HEK293 (cell line): ENCODE data around the gene PPP3CA.

Experiments
- ATF2 ChIP-seq: fragments of 450-650 bp; formaldehyde crosslinking; IDR thresholded peaks from 2 replicates; pipeline ENCODE4 v1.5.1; 2016; ENCODE audit warnings: missing biosample characterization, missing genetic modification characterization, low read depth
- GLIS2 ChIP-seq: fragments of 450-650 bp; formaldehyde crosslinking; IDR thresholded peaks from 2 replicates; pipeline ENCODE4 v1.5.1; 2016; ENCODE audit warnings: missing biosample characterization, missing genetic modification characterization
- KLF1 ChIP-seq: fragments of 450-650 bp; formaldehyde crosslinking; IDR thresholded peaks from 2 replicates; pipeline ENCODE4 v1.5.1; 2016; ENCODE audit warnings: missing biosample characterization, missing genetic modification characterization
- KLF16 ChIP-seq: fragments of 450-650 bp; formaldehyde crosslinking; IDR thresholded peaks from 2 replicates; pipeline ENCODE4 v1.5.1; 2017; ENCODE audit warnings: missing biosample characterization, missing genetic modification characterization
- KLF9 ChIP-seq: fragments of 450-650 bp; formaldehyde crosslinking; IDR thresholded peaks from 2 replicates; pipeline ENCODE4 v1.5.1; 2016; ENCODE audit warnings: missing biosample characterization, missing genetic modification characterization, low read depth
- REST ChIP-seq: fragments of 450-650 bp; formaldehyde crosslinking; IDR thresholded peaks from 2 replicates; pipeline ENCODE4 v1.5.1; 2016; ENCODE audit warnings: missing biosample characterization, missing genetic modification characterization
- SETDB1 ChIP-seq: IDR thresholded peaks from one replicate; pipeline ENCODE4 v1.6.1; 2017; ENCODE audit warnings: mild to moderate bottlenecking, low read length, moderate library complexity, mixed read lengths; ENCODE audit not compliant: insufficient read length
- SP3 ChIP-seq: fragments of 450-650 bp; formaldehyde crosslinking; IDR thresholded peaks from 2 replicates; pipeline ENCODE4 v1.5.1; 2016; ENCODE audit warnings: missing biosample characterization, missing genetic modification characterization
- SP7 ChIP-seq: fragments of 450-650 bp; formaldehyde crosslinking; IDR thresholded peaks from 2 replicates; pipeline ENCODE4 v1.5.1; 2016; ENCODE audit warnings: missing biosample characterization, missing genetic modification characterization
- ZBTB11 ChIP-seq: fragments of 450-650 bp; formaldehyde crosslinking; conservative IDR thresholded peaks from 2 replicates; pipeline ENCODE4 v1.5.1; 2016; ENCODE audit warnings: low read depth, missing biosample characterization, missing genetic modification characterization
- ZFP37 ChIP-seq: fragments of 450-650 bp; formaldehyde crosslinking; IDR thresholded peaks from 2 replicates; pipeline ENCODE4 v1.5.1; 2016; ENCODE audit warnings: missing biosample characterization, missing genetic modification characterization
- ZNF10 ChIP-seq: fragments of 450-650 bp; formaldehyde crosslinking; IDR thresholded peaks from 2 replicates; pipeline ENCODE4 v1.5.1; 2017; ENCODE audit warnings: missing biosample characterization, missing genetic modification characterization
- ZNF16 ChIP-seq: fragments of 450-650 bp; formaldehyde crosslinking; IDR thresholded peaks from 2 replicates; pipeline ENCODE4 v1.5.1; 2016; ENCODE audit warnings: low read depth, missing biosample characterization, missing genetic modification characterization
- ZNF214 ChIP-seq: fragments of 450-650 bp; formaldehyde crosslinking; IDR thresholded peaks from 2 replicates; pipeline ENCODE4 v1.5.1; 2017; ENCODE audit warnings: missing biosample characterization, mild to moderate bottlenecking, missing genetic modification characterization, borderline replicate concordance
- ZNF280D ChIP-seq: fragments of 450-650 bp; formaldehyde crosslinking; IDR thresholded peaks from 2 replicates; pipeline ENCODE4 v1.5.1; 2016; ENCODE audit warnings: missing biosample characterization, missing genetic modification characterization
- ZNF391 ChIP-seq: fragments of 450-650 bp; formaldehyde crosslinking; IDR thresholded peaks from 2 replicates; pipeline ENCODE4 v1.5.1; 2016; ENCODE audit warnings: low read depth, missing biosample characterization, missing genetic modification characterization, borderline replicate concordance
- ZNF398 ChIP-seq: fragments of 450-650 bp; formaldehyde crosslinking; IDR thresholded peaks from 2 replicates; pipeline ENCODE4 v1.5.1; 2017; ENCODE audit warnings: missing biosample characterization, missing genetic modification characterization
- ZNF510 ChIP-seq: fragments of 450-650 bp; formaldehyde crosslinking; IDR thresholded peaks from 2 replicates; pipeline ENCODE4 v1.5.1; 2018; ENCODE audit warnings: mild to moderate bottlenecking, missing genetic modification characterization, missing biosample characterization; ENCODE audit not compliant: insufficient replicate concordance
- ZNF571 ChIP-seq: fragments of 450-650 bp; formaldehyde crosslinking; IDR thresholded peaks from 2 replicates; pipeline ENCODE4 v1.5.0; 2017; ENCODE audit warnings: missing biosample characterization, missing genetic modification characterization
- ZNF610 ChIP-seq: fragments of 450-650 bp; formaldehyde crosslinking; IDR thresholded peaks from 2 replicates; pipeline ENCODE4 v1.5.1; 2016; ENCODE audit warnings: missing biosample characterization, missing genetic modification characterization, borderline replicate concordance
- ZNF629 ChIP-seq: fragments of 450-650 bp; formaldehyde crosslinking; IDR thresholded peaks from 2 replicates; pipeline ENCODE4 v1.5.1; 2017; ENCODE audit warnings: missing biosample characterization, missing genetic modification characterization
- ZNF692 ChIP-seq: fragments of 450-650 bp; formaldehyde crosslinking; IDR thresholded peaks from 2 replicates; pipeline ENCODE4 v1.5.1; 2016; ENCODE audit warnings: missing biosample characterization, missing genetic modification characterization
- ZNF792 ChIP-seq: fragments of 450-650 bp; formaldehyde crosslinking; IDR thresholded peaks from 2 replicates; pipeline ENCODE4 v1.5.1; 2016; ENCODE audit warnings: missing biosample characterization, missing genetic modification characterization

The PPP3CA gene

GRCh38 chr4:101347557-101348366, 436 bp upstream of the PPP3CA start (continued):
- TF ChIP-seq ZNF692 (tag by site-specific recombination) (peak; percentile 74), ZNF398 (peak; percentile 54), ZNF214 (no peak), SETDB1 (no peak), ZNF10 (tag by site-specific recombination) (peak; percentile 47; the same call in 1 of the 2 replicates), ZNF16 (tag by site-specific recombination) (no peak), ZFP37 (tag by site-specific recombination) (peak; percentile 93), ZNF280D (tag by site-specific recombination) (no peak), ATF2 (tag by site-specific recombination) (no peak), ZNF571 (no peak), GLIS2 (tag by site-specific recombination) (peak; percentile 77), KLF1 (tag by site-specific recombination) (peak; percentile 72), ZBTB11 (tag by site-specific recombination) (peak; percentile 47; the same call in 1 of the 2 replicates), ZNF391 (tag by site-specific recombination) (0 out of 2 replicates have a peak, but pooled peaks have one; percentile 58), ZNF629 (tag by site-specific recombination) (peak; percentile 54), KLF16 (peak; percentile 55; the same call in 1 of the 2 replicates), ZNF792 (no peak), ZNF510 (tag by site-specific recombination) (no peak), SP7 (peak; percentile 82), KLF9 (peak; percentile 56; the same call in 1 of the 2 replicates), REST (peak; percentile 35; the same call in 1 of the 2 replicates), SP3 (tag by site-specific recombination) (peak; percentile 95), ZNF610 (no peak)
